Stimulated activated CD4-positive, alpha-beta T cell treated with anti-CD3 and anti-CD28 coated beads, Interleukin-1b, Interleukin-23, amount 100 ng/mL, for 24 hours (primary cell): Measurements from ENCODE around the gene TBC1D30.

Experiments
- DNase-seq, 4 experiments: peaks; one replicate each; pipeline ENCODE4 v3.0.0-alpha.2; 2020; ENCODE audit warnings: low read depth in 4 of 4, low spot score in 1 of 4

Gene TBC1D30

DNA sequence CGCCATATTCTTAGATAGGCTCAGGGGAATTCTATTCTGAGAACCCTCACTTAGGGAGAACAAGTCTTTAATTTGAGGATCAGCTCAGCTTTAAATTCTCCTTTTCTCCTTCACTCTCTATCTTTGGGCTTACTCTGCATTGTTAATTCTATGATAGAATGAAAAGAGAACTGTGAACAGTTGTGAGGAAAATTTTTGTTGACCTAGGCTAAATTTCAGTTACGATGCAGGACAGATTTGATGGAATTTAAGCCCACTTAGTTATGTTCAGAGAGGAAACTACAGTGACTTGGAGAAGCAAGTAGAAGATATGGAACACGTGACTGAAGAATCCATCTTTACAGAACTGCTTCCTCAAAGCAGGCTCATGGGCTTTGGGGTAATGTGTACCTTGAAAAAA, 82.7 kb downstream of the TBC1D30 start:
- no peak for DNase-seq

DNA sequence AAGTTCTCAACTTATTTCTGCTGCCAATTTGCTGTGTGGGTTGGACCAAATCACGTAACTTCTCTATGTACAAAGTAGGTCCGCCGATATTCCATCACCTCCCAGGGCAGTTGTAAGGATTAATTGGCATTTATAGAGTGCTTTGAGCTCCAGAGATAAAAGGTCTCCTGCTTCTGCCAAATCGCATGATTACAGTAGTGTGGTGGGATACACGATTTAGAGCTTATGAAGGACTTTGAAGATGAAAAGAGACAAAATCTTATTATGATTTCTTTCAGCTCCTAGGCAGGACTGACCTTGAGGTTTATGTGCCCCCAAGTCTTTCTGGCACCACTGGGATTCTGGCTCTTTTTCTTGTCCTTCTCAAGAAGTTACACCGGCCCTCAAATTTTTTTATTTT, 84.7 kb downstream of the TBC1D30 start:
- DNase-seq = no peak

DNA sequence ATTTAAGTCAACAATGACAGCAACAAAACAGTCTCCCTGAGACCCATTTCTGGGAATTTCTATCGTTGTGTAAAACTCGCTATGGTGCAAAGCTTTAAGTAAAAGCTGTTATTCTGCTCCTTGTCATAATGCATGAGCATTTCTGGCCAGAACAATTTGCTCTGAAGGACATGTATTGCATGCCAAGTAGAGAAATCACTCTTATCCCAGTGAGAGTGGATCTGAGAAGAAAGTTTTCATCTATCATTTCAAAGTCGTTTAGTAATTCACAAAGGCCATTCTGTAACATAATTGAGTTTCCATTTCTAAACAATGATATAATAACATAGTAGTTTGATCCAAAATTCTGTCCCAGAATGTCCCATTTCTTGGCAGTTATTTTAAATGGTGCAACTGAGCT, 86.6 kb downstream of the TBC1D30 start:
- DNase-seq = no peak

DNA sequence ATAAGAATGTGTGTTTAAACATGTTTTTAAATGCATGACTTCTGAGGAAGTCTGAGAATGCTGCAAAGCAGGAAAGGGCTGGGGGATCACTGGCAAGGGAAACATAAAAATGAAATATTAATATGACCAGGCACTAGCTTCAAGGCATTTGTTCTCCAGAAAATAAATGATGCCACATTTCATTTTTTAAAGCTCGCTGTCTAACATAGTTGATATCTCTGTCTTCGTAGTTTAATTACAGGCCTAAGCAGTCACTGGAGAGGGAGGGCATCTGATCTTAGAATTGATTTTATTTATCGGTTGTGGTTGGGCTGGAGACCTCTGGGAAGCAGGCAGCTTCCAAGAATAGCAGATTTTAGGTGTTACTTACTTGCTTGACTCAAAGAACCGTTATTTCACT, 87.5 kb downstream of the TBC1D30 start:
- DNase-seq = no peak

DNA sequence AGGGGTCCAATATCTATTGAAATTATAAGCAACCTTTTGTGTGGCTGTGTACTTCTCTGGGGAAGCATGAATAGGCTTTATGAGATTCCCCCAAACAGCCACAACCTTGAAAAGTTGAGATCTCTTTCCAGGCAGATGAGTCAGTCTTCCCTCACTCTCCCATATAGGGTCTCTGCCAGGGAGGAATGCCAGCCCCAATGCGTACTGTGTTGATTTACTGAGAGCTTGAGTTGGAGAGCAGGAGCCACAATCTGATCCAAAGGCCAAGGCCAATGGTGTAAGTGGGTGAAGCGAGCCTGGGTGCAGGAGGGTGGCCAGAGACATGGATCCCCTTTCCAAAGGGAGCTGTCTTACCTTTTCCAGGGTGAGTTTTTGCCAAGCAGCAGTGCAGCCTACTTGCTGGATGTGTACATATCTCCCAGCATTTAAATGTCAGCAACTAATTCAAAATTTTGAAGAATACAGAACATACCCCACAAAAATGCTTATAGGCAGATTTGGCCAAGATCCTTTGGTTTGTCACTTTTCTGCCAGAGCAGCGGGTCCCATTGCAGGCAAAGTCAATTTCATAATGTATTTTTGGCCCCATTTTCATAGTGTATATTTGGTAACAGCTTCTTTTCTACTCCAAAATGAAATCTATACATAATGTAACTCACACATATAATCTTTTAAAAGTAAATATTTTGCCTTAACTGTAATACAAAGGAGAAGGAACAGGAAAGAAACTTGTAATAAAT, 88.2 kb downstream of the TBC1D30 start:
- DNase-seq = no peak

DNA sequence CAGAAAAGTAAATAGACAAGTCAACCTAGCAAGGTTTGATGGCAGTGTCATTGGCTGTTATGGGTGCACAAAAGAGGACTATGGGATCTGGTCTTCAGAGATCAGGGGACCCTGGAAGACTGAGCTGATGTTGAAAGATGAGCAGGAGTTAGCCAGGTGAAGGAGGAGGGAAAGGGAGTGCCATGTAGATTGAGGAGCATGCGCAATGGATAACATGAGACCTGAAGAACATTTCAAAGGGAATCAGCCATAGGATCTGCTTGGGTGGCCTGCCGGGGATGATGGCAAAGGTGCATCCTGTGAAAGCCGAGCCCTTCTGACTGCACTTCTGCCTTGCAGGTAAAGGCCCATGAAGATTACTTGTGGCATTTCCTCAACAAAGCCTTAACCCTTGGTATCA, 90.8 kb downstream of the TBC1D30 start:
- DNase-seq = no peak

DNA sequence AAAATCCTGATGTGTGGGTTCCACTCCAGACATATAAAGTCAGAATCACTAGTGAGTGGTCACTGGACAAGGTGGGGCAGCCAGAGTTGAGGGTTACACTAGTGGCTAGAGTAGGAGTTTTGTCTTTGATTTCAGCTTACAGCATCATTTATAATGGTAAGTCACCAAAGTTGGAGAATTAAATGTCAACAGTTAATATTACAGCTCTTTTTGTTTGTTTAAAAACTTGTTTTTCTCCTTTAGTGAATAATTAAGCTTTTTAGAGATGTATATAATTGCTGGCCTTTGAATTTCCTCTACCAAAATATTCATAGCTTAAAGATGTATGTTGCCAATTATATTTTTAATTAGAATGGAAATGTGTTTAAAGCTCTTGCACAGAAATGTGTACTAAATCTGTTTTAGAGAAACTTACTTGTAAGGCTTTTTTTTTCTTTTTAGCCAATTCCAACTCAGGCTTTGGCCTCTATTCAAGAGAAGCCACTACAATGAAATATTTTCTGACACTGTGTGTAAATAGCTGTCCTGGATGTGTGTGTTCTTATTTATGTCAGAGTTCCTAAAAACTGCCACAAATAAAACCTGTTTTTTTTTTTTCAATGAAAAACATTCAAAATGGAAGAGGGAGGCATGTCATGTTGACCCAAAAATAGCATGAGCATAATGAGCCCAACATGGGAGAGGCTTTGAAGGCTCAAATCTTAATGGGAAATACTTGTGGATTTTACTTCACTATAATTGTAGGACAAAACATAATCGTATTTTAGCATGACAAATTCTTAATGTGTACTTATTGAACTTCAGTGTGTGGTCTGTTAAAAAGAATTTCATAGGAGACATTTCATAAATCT, 92.2 kb downstream of the TBC1D30 start:
- no peak for DNase-seq

DNA sequence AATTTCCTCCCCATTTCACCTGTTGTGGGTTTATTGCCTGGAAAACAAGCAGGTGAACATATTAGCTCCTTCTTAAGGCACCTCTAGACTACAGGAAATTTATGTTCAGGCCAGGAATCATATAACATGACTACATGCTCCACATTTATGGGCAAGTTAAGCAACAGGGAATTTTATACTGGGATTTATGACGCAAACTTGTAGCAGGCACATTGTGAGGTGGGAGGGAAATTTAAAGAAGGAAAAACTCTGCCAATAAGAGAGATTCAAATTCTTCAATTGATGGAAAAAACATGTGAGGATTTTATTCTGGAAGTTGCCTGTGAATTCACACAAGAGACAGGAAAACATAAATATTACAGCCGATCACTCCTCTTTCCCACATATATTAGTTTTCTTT, 93.9 kb downstream of the TBC1D30 start:
- no peak for DNase-seq

DNA sequence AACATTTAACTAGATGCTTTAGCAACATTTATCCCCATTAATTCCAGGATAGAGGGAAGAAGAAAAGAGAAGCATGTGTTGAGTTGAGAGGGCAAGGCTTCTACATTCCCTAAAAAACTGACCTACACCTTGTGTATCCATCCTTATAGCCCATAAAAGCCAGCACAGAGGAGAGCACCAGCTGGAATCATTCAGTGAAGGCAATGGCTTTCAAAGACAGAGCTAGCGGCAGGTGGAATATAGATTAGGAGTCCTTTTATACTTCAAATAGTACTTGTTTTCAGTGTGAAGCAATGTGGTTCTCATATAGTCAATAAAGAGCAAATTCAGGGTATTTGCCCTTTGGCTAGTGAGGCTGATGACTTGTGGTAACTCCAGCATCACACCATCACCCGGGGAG, 94.4 kb downstream of the TBC1D30 start:
- DNase-seq = no peak

DNA sequence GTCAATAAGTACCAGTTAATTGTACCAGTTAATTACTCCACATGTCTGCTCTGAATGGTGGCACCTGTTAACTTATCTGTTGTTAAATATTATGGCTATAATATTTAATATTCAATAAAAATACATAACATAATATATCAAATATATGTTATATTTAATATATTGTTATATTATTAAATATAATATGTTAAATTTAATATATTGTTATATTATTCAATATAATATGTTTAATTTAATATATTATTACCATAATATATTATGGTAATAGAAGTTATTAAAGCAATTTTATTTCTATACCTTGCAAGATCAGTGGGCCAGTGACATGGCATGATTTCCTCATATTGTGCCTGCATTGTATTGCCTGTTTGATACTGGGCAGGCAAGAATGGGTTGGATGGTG, 98.4 kb downstream of the TBC1D30 start:
- no peak for DNase-seq

DNA sequence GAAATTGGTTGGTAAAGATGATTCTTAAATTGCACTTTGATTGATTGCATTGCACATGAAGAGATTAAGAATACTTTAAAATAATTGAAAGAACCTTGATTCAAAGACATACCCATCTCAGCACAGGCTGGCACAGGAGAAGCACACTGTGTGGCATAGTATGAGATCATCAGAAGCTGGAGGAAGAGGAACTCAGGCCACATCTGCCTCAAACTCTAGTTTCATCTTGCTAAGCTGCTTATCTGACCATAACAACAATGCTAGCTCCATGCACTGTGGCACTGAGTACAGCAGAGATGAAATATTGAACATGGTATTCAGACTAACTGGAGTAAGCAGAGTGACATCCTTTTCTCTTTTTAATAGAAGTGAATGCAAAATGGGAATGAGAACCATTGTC, 99.1 kb downstream of the TBC1D30 start:
- DNase-seq = no peak
